GM21723 (cell line): ENCODE measurements around the gene PARP15.
"Not testable (repeated sequence)": the region's sequence is repeated elsewhere in the genome, so short reads cannot be mapped to it uniquely, and the experiment has no call there.

Experiments
- ATAC-seq: cut with Tn5 transposase; IDR thresholded peaks from one replicate; pipeline ENCODE4 v1.9.1; 2021; ENCODE audit warnings: mild to moderate bottlenecking, moderate library complexity; ENCODE audit not compliant: unreplicated experiment

The PARP15 gene

DNA sequence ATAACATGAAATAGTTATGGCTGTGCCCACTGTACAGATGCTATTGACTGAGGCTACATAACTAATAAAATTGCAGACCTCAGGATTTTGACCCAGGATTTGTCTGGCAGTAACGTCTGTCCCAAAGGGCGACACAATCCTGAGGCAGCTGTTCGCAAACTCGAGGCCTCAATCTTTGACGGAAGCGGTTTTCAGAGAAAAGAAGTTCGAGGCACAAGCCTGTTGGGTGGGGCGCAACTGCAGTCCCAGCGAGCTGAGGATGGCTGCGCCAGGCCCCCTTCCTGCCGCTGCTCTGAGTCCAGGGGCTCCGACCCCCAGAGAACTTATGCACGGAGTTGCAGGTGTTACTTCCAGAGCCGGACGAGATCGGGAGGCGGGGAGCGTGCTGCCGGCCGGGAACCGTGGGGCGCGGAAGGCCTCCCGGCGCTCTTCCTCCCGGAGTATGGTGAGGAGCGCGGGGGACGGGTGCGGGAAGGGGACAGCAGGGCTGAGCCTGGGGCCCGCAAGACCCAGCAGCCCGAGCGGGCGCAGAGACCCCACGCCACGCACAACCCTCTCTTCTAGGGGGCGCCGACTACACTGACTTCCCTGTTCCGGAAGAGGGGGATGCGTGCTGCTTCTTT, at the start of gene PARP15:
TSS of gene PARP15 (plus strand) at position 242 of the 623 bp plus-strand sequence. CDS start at position 260, 18 bp downstream.
- ATAC-seq, result peak; percentile 14

DNA sequence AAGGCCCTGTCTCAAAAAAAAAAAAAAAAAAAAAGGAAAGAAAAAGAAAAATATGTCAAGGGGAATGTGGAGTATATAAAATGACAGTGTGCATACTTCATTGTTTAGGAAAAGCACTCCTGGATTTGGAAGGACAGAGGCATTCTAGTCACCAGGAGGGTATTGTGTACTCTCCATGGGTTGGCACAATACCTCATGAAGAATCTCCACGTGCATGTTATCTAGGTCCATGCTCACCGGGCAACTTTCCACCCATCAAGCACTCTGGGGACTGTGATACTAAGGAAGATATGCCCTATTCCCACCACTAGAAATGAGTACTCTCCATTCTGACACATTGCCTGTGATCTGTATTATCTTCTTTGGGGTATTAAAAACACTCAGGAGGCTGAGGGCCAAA, 47.3 kb upstream of the PARP15 start:
- ATAC-seq, result no peak

DNA sequence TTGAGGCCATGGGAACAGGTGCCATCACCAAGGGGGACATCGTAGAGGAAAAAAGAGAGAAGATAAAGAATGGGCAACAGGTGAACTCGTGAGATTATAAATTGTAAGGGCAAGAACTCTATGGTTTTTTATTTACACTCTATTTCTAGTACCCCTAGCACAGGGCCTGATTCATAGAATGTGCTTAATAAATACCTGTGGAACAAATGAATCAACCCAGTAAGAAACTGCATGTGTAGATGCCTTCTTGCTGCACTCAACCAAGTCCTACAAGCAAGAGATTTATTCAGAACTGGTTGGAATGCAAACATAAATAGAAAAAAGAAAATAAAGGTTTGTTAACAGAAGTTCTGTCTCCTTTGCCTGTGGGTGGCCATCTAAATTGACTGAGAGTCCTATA, 44.0 kb upstream of the PARP15 start:
- ATAC-seq, result no peak

DNA sequence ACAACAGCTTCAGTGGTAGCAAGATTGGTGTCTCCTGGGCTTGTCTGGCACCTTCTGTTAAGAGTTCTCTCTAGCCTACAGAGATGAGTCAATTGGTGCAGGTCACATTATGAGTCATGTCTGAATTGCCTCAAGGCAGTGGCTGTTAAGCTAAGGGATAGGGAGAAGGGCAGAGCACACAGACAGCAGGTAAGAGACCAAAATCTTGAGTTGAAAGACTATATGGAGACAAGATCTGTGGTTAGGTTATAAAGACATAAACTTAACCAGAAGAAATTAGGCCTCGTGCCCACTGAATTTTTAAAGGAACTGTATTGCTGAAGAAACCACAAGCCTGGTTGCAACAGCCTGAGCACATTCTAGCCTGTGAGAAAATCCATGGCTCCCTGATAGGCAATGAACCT, 43.5 kb upstream of the PARP15 start:
- peak; percentile 99 for ATAC-seq

DNA sequence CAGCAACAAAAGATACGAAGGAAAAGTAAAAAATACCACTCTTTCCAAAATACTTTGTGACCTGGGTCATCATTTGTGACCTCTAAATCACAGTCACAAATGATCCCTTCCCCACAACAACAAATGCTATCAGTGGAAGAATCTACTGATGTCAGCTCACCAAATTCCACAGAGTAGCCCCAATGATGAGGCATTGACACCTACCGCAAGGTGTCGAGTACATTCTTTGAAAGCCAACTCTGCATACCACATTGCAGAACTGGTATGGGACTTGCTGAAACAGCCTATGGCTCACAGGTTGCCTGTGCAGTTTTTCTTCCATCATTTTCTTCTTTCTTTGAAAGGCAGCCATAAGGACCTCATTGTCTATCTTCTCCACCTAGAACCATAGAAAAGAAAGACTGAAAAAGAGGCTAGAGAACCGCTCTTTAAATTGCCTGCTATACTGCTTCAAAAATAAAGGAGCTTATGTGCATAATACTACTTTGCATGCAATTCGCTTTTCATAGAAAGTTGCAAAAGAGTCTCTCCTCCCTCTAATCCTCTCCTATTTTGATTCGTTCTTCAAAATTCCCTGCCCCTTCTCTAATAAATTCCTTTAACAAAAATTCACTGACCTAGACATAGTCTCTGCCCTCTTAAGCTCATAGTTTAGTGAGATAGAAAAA, 41.4 kb upstream of the PARP15 start:
- ATAC-seq, result no peak

DNA sequence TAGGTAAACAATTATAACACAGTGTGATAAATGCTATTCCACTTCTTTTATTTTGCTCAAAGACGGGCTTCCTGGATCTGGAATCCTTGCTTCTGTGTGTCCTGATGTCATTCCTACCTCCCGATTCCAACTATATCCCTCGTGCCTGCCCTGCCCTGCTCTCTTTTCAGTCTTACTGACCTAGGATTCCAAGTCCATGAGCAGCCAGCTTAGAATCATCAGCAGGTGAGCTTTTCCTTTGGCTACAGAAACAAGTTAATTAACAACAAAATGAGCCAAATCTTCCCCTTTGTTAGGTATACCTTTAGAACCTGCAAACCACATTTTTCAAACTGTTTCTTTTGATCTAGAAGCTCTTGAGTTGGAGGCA, 40.8 kb upstream of the PARP15 start:
- ATAC-seq, result no peak

DNA sequence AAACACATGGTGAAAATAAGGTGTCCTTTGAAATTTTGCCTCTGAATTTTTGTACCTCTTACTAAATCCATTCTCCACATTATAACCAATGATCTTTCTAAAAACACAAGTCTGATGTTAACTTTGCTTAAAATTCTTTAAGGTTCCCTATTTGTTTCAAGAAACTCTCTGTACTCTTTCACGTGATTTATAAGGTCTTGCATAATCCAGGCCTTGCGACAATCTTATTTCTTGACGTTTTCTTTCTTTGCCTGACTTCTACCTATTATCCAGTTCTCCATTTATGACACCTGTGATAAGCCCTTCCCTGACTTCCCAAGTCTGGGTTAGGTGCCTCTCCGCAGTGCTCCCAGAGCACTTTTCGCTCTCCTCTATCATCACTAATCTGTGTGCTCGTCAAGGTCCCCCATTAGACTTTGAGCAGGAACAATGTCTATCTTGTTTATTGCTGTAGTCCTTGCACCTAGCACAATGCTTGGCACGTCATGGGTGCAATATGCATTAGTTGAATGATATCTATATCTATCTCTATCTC, 38.4 kb upstream of the PARP15 start:
- ATAC-seq, result no peak

DNA sequence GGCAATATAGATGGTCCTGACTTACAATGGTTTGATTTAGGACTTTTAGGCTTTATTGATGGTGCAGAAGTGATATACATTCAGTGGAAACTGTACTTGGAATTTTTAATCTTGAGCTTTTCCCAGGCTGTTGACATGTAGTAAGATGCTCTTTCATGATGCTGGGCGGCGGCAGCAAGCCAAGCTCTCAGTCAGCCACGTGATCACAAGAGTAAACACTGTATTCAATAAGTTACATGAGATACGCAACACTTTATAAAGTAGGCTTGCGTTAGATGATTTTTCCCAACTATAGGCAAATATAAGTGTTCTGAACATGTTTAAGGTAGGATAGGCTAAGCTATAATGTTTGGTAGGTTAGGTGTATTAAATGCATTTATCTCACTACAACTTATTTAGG, 31.3 kb upstream of the PARP15 start:
- no peak for ATAC-seq

DNA sequence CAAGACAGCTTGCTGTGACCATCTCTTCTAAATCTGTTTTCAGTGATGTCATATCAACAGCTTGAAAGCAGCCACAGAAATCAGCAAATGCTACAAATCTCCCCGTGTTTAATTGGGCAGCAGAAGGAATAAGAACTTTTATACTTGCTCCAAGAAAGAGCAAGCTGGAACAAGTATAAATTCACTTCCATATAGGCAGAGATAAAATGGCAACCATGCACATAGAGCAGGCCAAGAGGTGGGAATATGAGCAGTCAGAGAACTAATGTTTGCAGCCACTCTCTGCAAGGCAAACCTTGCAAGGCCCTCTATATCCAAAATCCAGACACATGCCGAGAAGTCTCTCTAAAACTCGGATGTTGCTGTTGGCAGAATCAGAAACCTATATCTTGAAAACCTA, 29.4 kb upstream of the PARP15 start:
- no peak for ATAC-seq

DNA sequence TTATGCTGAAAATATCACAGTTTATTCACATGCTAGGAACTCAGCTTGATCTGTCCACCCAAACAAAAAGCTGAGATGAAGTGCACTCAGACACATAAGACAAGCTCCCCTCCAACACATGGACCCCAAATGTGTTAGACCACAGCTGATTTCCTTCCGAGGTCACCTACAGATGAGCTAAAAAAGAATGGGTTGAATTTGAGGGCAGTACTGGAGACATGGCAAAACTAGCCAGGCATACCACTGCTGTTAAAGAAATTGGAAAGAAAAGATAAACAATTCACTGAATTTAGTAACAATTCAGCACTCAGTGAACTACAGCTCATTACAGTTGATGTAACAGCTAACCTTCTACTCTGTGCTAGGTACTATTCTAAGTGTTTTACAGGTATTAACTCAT, 28.8 kb upstream of the PARP15 start:
- ATAC-seq, result no peak

DNA sequence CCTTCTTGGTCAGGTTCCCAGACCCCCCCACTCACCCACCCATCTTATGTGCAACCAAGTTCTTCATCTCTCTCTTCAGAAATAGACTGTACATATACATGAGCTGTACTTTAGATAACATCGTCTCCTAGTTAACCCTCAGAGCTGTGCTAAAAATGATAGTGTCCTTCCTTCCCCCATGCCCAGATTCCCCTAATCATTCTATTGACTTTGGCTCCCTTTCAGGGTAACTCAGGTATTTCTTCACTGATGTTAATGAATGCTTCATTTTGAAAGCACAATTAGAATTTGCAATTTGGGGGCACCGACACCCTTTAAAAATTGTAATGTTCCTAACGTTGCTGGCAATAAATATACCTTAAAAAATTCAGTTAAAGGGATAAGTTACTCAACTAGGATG, 24.3 kb upstream of the PARP15 start:
- no peak for ATAC-seq

DNA sequence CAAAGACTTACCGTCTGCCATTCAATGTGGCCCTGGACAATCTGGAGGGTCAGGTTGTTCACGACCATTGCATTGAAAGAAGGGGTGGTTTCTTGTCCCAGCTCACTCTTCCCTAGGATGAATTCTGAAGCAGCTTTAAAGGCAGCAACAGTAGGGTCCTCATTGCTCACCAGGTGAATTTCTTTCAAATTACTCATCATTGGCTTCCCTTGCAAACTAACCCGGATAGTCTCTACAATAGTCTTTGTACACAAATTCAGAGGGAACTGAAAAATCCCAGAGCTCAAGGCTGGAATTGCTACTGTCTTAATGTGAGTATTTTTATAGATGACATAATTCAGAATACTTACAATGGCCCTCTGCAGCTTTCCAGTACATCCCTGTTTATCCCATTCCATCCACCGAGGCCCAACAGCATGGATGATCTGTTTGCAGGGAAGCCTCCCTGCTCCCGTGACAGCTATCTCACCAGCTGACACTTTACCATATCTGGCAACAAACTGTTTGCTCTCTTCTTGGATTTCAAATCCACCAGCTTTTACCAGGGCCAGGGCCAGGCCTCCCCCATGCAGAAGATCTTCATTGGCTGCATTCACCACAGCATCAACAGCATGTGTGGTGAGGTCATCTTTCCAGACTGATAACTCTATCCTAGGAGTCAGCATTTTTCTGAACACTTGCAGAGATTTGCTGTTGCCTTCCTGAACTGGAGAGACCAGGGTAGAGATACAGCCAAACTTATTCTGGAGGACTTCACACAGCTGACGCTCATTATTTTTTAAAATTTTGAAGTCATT, 22.0 kb upstream of the PARP15 start:
- no peak for ATAC-seq

DNA sequence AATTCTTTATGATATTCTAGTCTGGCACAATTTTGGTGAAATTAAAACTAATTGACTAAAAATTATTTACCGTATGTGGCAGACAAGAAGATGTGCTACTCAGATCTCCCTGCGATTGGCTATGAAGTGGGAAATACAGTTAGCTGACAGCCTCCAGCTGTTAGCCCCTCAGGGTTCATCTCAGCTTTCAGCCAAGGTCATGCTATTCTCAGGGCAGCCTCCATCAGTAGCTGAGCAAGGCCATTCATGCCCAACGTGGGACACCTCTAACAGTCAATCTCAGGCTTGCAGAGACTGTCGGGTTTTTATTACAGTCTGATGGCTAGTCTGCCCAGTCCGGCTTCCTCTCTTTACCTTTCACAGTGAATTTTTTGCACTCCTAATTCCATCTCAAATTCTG, 20.1 kb upstream of the PARP15 start:
- no peak for ATAC-seq

DNA sequence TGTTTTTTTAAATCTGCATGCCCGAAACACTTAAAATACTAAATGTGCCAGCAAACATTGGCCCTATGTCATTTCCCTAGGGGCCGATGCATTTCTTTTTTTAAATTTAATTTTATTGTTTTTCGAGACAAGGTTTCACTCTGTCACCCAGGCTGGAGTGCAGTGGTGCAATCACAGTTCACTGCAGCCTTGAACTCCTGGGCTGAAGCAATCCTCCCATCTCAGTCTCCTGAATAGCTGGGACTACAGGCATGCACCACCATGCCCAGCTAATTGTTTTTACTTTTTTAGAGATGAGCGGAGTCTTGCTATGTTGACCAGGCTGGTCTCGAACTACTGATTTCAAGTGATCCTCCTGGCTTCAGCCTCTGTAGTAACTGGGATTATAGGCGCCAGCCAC, 18.8 kb upstream of the PARP15 start:
- no peak for ATAC-seq

DNA sequence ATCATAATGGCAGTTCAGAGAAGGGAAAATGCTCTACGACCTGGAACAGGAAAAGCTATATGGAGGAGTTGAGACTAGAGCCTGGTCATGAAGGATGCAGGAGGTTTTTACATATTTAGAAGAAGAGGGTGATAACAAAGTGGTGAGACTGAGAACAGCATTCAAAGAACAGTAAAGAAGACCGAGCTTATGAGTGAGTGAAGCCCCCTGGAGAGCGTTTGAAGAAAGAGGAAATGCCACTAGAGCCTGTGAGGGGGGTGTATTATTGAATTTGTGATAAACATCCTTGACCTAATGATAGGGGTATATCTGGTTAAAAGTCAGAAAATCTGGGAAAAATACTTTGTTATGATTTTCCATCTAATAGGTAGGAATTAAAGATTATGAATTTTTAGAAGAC, 17.5 kb upstream of the PARP15 start:
- ATAC-seq, result no peak

DNA sequence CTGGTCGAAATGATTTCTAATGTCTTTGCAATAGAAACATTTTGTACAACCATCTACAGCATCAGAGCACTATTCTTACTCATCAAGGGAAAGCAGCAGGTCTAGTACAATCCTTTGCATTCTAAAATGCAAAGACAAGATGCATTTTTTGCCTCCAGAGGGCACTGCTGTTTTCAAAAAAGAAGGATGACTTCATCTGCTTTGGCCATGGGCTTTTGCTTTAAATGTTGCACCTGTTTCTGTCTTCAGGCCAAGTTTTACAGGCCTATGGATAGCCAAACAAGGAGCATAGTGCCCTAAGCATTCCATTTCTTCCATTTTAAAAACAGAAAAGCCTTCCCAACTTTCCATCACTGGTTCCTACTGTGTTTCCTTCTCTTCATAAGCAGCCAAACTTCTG, 16.8 kb upstream of the PARP15 start:
- ATAC-seq, result peak; percentile 36

DNA sequence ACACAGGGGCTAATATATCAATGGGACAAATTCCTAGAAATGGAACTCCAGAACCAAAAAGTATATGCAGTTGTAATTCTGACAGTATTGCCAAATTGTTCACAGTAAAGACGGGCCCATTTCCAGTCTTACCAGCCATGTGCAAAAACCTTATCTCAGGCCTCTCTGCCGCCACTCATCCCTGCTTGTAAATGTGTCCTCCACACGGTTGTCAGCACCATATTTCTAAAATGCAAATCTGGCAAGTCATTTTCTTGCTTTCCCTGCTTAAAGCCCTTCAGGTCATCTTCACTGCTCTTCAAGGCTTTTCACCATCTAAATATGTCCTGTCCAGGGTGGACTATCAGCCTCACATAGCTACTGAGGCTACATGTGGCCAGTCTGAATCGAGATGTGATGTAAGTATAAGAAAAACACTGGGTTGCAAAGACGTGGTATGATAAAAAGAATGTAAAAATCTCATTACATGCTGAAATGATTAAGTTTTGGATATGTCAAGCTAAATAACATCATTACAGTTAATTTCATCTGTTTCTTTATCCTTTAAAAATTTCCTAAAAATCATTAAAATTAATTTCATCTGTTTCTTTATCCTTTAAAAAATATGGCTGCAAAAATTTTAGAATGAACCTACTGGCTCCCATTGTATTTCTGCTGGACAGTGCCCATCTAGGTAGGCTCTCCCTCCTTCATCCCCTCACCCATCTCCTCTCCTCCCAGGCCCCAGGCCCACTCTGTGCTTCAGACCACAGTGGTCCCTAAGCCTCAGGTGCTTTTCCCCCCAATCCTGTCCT, 14.3 kb upstream of the PARP15 start:
- no peak for ATAC-seq

DNA sequence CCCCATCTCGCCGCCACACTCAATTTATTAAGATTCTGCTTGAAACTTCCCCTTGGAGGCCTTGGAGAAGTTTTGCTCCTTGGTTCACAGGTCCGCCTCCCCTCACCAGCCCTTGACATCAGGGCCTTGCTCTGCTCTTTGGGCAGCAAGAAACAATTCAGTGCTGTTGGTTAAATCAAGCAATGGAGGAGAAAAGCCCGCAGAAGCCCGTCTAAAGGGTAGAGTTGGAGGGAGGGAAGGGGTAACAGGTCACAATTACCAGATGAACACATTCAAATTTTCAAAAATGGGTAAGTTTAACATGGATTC, 13.8 kb upstream of the PARP15 start:
- no peak for ATAC-seq

DNA sequence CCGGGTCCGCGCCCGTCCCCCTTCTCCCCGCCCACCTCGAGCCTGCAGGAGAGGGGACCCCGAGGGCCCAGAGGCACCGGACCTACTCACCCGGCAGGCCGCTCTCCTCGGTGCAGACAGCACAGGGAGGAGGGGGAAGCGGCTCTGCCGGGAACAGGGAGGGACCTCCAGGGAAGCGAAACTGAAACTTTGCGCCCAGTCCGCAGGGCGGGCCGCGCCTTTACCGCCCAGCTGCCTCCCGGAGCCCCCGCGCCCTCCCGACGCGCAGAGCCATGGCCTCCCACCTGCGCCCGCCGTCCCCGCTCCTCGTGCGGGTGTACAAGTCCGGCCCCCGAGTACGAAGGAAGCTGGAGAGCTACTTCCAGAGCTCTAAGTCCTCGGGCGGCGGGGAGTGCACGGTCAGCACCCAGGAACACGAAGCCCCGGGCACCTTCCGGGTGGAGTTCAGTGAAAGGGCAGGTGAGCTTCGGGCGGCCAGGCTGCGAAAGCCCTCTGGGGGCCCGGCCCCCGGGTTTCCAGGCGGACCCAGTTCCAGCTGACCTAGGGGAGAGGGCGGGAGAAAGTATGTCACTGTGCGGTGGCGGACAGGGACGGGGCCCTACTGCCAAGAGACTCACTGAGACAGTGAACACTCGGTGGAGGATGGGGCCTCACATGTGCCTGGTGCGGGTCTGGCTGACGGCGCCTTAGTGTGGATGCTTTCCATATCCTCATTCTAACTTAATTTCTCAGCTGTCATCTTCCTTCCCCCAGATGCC, 13.1 kb upstream of the PARP15 start, which contains the start of the genes DTX3L and PARP9:
TSS of gene DTX3L (plus strand) at position 184 of the 758 bp plus-strand sequence. CDS start at position 273, 89 bp downstream.
TSS of gene PARP9 (minus strand) at position 146 of the 758 bp plus-strand sequence. CDS start 4,680 bp downstream, outside the sequence.
- peak; percentile 74 for ATAC-seq

DNA sequence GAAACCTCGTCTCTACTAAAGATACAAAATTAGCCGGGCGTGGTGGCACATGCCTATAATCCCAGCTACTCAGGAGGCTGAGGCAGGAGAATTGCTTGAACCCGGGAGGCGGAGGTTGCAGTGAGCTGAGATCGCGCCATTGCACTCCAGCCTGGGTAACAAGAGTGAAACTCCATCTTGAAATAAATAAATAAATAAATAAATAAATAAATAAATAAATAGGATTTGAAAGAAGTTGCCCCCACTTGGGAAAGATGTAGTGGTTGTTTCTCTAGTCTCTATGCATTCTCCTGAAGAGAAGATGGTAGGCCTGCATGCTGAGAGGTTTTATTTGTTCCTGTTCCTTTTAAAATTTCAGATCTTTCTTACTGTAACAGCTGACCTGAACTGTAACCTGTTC, 9.3 kb upstream of the PARP15 start:
- not testable (repeated sequence) for ATAC-seq
